Mesothelial cell of epicardium (in vitro differentiated cells): ENCODE measurements around the gene EML4. TPM values are rescaled to one million over a fixed set of nuclear protein-coding genes. Genes with fewer than 3 reads are reported as not detected.

Experiments
- DNase-seq, 2 experiments: peaks; one replicate each; pipeline ENCODE4 v3.0.0; 2021; ENCODE audit warnings: low spot score in 2 of 2; ENCODE audit not compliant: unreplicated experiment in 2 of 2
- H3K27ac Mint-ChIP-seq: 2 replicates; pipeline ENCODE4 v1.8.0; 2021; ENCODE audit warnings: mixed read lengths
- H3K27me3 Mint-ChIP-seq: 2 replicates; pipeline ENCODE4 v1.8.0; 2021; ENCODE audit warnings: low read depth, mixed read lengths
- H3K36me3 Mint-ChIP-seq: 2 replicates; pipeline ENCODE4 v1.8.0; 2021; ENCODE audit warnings: mixed read lengths
- H3K4me1 Mint-ChIP-seq: 2 replicates; pipeline ENCODE4 v1.8.0; 2021; ENCODE audit warnings: mixed read lengths
- H3K4me3 Mint-ChIP-seq: 2 replicates; pipeline ENCODE4 v1.8.0; 2021; ENCODE audit warnings: mild to moderate bottlenecking, moderate library complexity, mixed read lengths
- H3K9me3 Mint-ChIP-seq: 2 replicates; pipeline ENCODE4 v1.8.0; 2021; ENCODE audit warnings: mixed read lengths
- CTCF ChIP-seq: fragments of 200-600 bp; sonication (generic); IDR thresholded peaks from one replicate; pipeline ENCODE4 v1.5.0; 2021; ENCODE audit warnings: antibody characterized with exemption; ENCODE audit not compliant: unreplicated experiment
- total RNA-seq: library from RNA; stranded (reverse); gene quantifications from 3 replicates; pipeline ENCODE4 v1.2.1, GENCODE V29; 2021

Gene EML4
- total RNA-seq, 1 donor from 2014 or later, result 95.6 TPM

- peaks cover 28% of the 10 kb centered on the region for H3K4me1 Mint-ChIP-seq
- no peak for DNase-seq
- TF ChIP-seq CTCF, result no peak
Observed at GRCh38 chr2:42183775-42184174, 14.6 kb downstream of the EML4 start.

GRCh38 chr2:42184346-42184745 lies 15.2 kb downstream of the EML4 start:
- TF ChIP-seq CTCF, result no peak
- peak overlapping the region; percentile 4 for H3K27ac Mint-ChIP-seq
- peaks cover 15% of the 10 kb centered on the region for H3K36me3 Mint-ChIP-seq
- no peak overlapping the region for H3K4me3 Mint-ChIP-seq
- H3K9me3 Mint-ChIP-seq, result no peaks in the 10 kb centered on the region
- H3K27me3 Mint-ChIP-seq, result no peaks in the 10 kb centered on the region
- H3K4me1 Mint-ChIP-seq, result peaks cover 28% of the 10 kb centered on the region
- no peak for DNase-seq

More at GRCh38 chr2:42183775-42184174, 14.6 kb downstream of the EML4 start:
- Mint-ChIP-seq H3K27me3 (no peaks in the 10 kb centered on the region), H3K27ac (no peak overlapping the region), H3K9me3 (no peaks in the 10 kb centered on the region), H3K36me3 (peaks cover 15% of the 10 kb centered on the region), H3K4me3 (no peak overlapping the region)

- H3K27me3 Mint-ChIP-seq, result no peaks in the 10 kb centered on the region
- H3K9me3 Mint-ChIP-seq, result no peaks in the 10 kb centered on the region
- peaks cover 15% of the 10 kb centered on the region for H3K36me3 Mint-ChIP-seq
- H3K27ac Mint-ChIP-seq, result peak overlapping the region; percentile 78
- DNase-seq, result no peak
- TF ChIP-seq CTCF, result no peak
- no peak overlapping the region for H3K4me3 Mint-ChIP-seq
- H3K4me1 Mint-ChIP-seq, result peaks cover 32% of the 10 kb centered on the region
Observed at GRCh38 chr2:42185220-42185921, 16.2 kb downstream of the EML4 start.

- Mint-ChIP-seq H3K27ac (peak overlapping the region; percentile 78), H3K27me3 (no peaks in the 10 kb centered on the region), H3K9me3 (no peaks in the 10 kb centered on the region), H3K36me3 (peaks cover 9% of the 10 kb centered on the region), H3K4me1 (peaks cover 35% of the 10 kb centered on the region), H3K4me3 (no peak overlapping the region)
- no peak for DNase-seq
- TF ChIP-seq CTCF, result no peak
Observed at GRCh38 chr2:42186366-42186765, 17.2 kb downstream of the EML4 start.

- peak overlapping the region; percentile 78 for H3K27ac Mint-ChIP-seq
- no peak for TF ChIP-seq CTCF
- no peaks in the 10 kb centered on the region for H3K9me3 Mint-ChIP-seq
- no peak overlapping the region for H3K4me3 Mint-ChIP-seq
- peaks cover 5% of the 10 kb centered on the region for H3K36me3 Mint-ChIP-seq
- no peak for DNase-seq
- peaks cover 35% of the 10 kb centered on the region for H3K4me1 Mint-ChIP-seq
- no peaks in the 10 kb centered on the region for H3K27me3 Mint-ChIP-seq
Observed at GRCh38 chr2:42186945-42187632, 17.9 kb downstream of the EML4 start.
